ENCODE results near the gene ACTN4.
A peak's percentile ranks its signal among the peaks of the same experiment; 100 is the strongest.

ACTN4 gene

GRCh38 chr19:38679839-38680238 is 32.4 kb downstream of the ACTN4 start:
- no peak for DNase-seq

GRCh38 chr19:38682195-38682867 is 34.9 kb downstream of the ACTN4 start:
- DNase-seq, result no peak

GRCh38 chr19:38682872-38683392 is 35.5 kb downstream of the ACTN4 start:
- DNase-seq, result no peak

GRCh38 chr19:38683393-38684077 is 36.1 kb downstream of the ACTN4 start:
- DNase-seq, result peak; percentile 71

- DNase-seq, result peak; percentile 42
Observed at GRCh38 chr19:38684078-38684861, 36.8 kb downstream of the ACTN4 start.

- no peak for DNase-seq
Observed at GRCh38 chr19:38684862-38685665, 37.6 kb downstream of the ACTN4 start.

- DNase-seq, result no peak
Observed at GRCh38 chr19:38685666-38686529, 38.4 kb downstream of the ACTN4 start.

- peak; percentile 43 for DNase-seq
Observed at GRCh38 chr19:38686530-38686888, 39.1 kb downstream of the ACTN4 start.

- no peak for DNase-seq
Observed at GRCh38 chr19:38687837-38688378, 40.5 kb downstream of the ACTN4 start.

GRCh38 chr19:38690146-38690545 is 42.7 kb downstream of the ACTN4 start:
- no peak for DNase-seq

- no peak for DNase-seq
Observed at GRCh38 chr19:38690832-38691231, 43.4 kb downstream of the ACTN4 start.

- DNase-seq, result no peak
Observed at GRCh38 chr19:38691938-38692457, 44.5 kb downstream of the ACTN4 start.

- no peak for DNase-seq
Observed at GRCh38 chr19:38692458-38693379, 45.3 kb downstream of the ACTN4 start.

- DNase-seq, result peak; percentile 41
Observed at GRCh38 chr19:38693380-38694223, 46.2 kb downstream of the ACTN4 start.

GRCh38 chr19:38695317-38695683 is 47.9 kb downstream of the ACTN4 start:
- no peak for DNase-seq

- no peak for DNase-seq
Observed at GRCh38 chr19:38695832-38696728, 48.6 kb downstream of the ACTN4 start.

- no peak for DNase-seq
Observed at GRCh38 chr19:38696729-38697055, 49.2 kb downstream of the ACTN4 start.

GRCh38 chr19:38697197-38697596 is 49.7 kb downstream of the ACTN4 start:
- DNase-seq, result no peak

All from activated naive CD4-positive, alpha-beta T cell treated with Interleukin-2 at 50 U/mL for 16 hours (primary cell).